HG03108 (cell line): ENCODE results near the gene TIMM22.
"Not testable (repeated sequence)": the region's sequence is repeated elsewhere in the genome, so short reads cannot be mapped to it uniquely, and the experiment has no call there.

Experiments used
- ATAC-seq: cut with Tn5 transposase; IDR thresholded peaks from one replicate; pipeline ENCODE4 v1.9.1; 2021; ENCODE audit warnings: moderate library complexity; ENCODE audit not compliant: unreplicated experiment

TIMM22 gene

GRCh38 chr17:996554-997344 lies at the start of gene TIMM22:
Gene TIMM22, plus strand, starts transcription at chr17:997129. Its CDS starts 14 bp downstream, at chr17:997143.
- ATAC-seq, result peak; percentile 93

GRCh38 chr17:948284-948852 lies 48.6 kb upstream of the TIMM22 start:
- ATAC-seq, result no peak

- ATAC-seq, result no peak
These were observed 47.2 kb upstream of the TIMM22 start for GRCh38 chr17:949623-950303.

GRCh38 chr17:951325-952132 lies 45.4 kb upstream of the TIMM22 start:
- no peak for ATAC-seq

- ATAC-seq, result not testable (repeated sequence)
These were observed 44.3 kb upstream of the TIMM22 start for GRCh38 chr17:952592-952991.

GRCh38 chr17:953767-954166 lies 43.2 kb upstream of the TIMM22 start:
- no peak for ATAC-seq

- no peak for ATAC-seq
These were observed 42.3 kb upstream of the TIMM22 start for GRCh38 chr17:954431-955164.

- no peak for ATAC-seq
These were observed 40.0 kb upstream of the TIMM22 start for GRCh38 chr17:956905-957304.

GRCh38 chr17:957856-958421 lies 39.0 kb upstream of the TIMM22 start:
- no peak for ATAC-seq

- ATAC-seq, result no peak
These were observed 38.0 kb upstream of the TIMM22 start for GRCh38 chr17:958712-959451.

- no peak for ATAC-seq
These were observed 34.8 kb upstream of the TIMM22 start for GRCh38 chr17:962166-962565.

- no peak for ATAC-seq
These were observed 34.3 kb upstream of the TIMM22 start for GRCh38 chr17:962670-963069.

- ATAC-seq, result no peak
These were observed 32.1 kb upstream of the TIMM22 start for GRCh38 chr17:964876-965275.

- no peak for ATAC-seq
These were observed 31.5 kb upstream of the TIMM22 start for GRCh38 chr17:965311-965989.

- ATAC-seq, result no peak
These were observed 29.8 kb upstream of the TIMM22 start for GRCh38 chr17:967122-967521.

- ATAC-seq, result no peak
These were observed 27.9 kb upstream of the TIMM22 start for GRCh38 chr17:968812-969730.

- ATAC-seq, result no peak
These were observed 27.0 kb upstream of the TIMM22 start for GRCh38 chr17:969811-970355.

- ATAC-seq, result no peak
These were observed 26.6 kb upstream of the TIMM22 start for GRCh38 chr17:970364-970763.
